GM10266 (cell line): Measurements from ENCODE around the gene SULT6B1.

Experiments
- DNase-seq: peaks from one replicate; pipeline ENCODE4 v3.0.0; 2012; ENCODE audit errors: extremely low spot score
- TF ChIP-seq, protein P1 (sequence below): IDR thresholded peaks from 2 replicates; pipeline ENCODE4 v1.5.1; 2012; ENCODE audit warnings: mild to moderate bottlenecking, low read depth; ENCODE audit not compliant: control insufficient read depth, insufficient read depth; ENCODE audit errors: missing control alignments

Gene SULT6B1

GRCh38 chr2:37191747-37192146 is 3.3 kb upstream of the SULT6B1 start:
- no peak for DNase-seq
- TF ChIP-seq, protein P1, sequence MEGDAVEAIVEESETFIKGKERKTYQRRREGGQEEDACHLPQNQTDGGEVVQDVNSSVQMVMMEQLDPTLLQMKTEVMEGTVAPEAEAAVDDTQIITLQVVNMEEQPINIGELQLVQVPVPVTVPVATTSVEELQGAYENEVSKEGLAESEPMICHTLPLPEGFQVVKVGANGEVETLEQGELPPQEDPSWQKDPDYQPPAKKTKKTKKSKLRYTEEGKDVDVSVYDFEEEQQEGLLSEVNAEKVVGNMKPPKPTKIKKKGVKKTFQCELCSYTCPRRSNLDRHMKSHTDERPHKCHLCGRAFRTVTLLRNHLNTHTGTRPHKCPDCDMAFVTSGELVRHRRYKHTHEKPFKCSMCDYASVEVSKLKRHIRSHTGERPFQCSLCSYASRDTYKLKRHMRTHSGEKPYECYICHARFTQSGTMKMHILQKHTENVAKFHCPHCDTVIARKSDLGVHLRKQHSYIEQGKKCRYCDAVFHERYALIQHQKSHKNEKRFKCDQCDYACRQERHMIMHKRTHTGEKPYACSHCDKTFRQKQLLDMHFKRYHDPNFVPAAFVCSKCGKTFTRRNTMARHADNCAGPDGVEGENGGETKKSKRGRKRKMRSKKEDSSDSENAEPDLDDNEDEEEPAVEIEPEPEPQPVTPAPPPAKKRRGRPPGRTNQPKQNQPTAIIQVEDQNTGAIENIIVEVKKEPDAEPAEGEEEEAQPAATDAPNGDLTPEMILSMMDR, result no peak

- DNase-seq, result no peak
- TF ChIP-seq, protein P1, result no peak
Observed at GRCh38 chr2:37191253-37191652, 2.8 kb upstream of the SULT6B1 start.

GRCh38 chr2:37190290-37190689 is 1.8 kb upstream of the SULT6B1 start:
- TF ChIP-seq, protein P1, result no peak
- DNase-seq, result no peak

DNA sequence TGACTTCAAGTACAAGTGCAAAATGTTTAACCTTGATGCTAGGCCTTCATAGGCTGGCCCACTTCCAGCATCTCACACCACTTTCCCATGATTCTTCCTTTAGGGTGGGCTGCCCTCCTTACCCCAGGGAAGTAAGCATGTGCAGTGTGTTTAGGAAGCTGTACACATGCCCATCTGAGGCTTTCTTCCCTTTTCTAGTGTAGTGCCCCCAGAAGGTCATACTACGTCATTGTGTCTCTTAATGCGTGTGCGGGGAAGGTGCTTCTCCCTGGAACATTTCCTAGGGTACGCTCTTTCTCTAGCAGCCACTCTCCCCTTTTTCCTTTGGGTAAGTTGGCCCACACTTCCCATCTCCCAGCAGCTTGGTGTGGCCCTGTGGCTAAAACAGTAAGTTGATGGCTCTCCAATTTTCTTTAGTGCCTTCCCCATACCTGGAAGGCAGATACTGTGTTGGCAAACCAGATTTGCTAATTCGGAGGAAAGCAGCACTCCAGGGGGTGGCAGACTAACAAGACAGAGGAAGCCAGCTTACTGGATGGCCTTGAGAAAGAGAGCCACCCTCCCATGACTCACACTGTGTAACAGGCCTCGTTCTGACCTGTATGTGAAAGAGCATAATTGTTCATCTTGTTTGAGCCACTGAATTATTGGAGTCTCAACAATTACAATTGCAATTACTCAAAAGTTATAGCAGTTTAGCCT is 1.1 kb upstream of the SULT6B1 start:
- DNase-seq, result no peak
- TF ChIP-seq, protein P1, result no peak

- TF ChIP-seq, protein P1, result no peak
- DNase-seq, result no peak
Observed at GRCh38 chr2:37181726-37182684, 6.5 kb downstream of the SULT6B1 start.

DNA sequence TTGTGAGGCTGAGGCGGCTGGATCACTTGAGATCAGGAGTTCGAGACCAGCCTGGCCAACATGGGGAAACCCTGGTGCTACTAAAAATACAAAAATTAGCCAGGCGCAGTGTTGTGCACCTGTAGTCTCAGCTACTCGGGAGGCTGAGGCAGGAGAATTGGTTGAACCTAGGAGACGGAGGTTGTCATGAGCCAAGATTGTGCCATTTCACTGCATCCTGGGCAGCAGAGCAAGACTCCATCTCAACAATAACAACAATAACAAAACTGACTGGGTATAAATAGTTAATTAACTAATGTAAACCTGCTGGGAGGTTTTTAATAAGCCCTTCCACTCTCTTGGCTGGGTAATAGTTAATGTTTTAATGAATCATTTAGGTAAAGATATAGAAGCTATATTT is 7.8 kb downstream of the SULT6B1 start:
- TF ChIP-seq, protein P1, result no peak
- DNase-seq, result no peak
